Hematopoietic multipotent progenitor cell treated with erythropoietin and hydrocortisone succinate and interleukin-3 and kit ligand, for 8 days (in vitro differentiated cells): ENCODE measurements around the gene LRIT3.

ENCODE experiments used
- DNase-seq: peaks from one replicate; pipeline ENCODE4 v3.0.0-alpha.2; 2015

LRIT3 gene

GRCh38 chr4:109847896-109848442 is at the start of gene LRIT3:
TSS of gene LRIT3 (plus strand) at chr4:109848107. CDS start at chr4:109848202, 95 bp downstream.
- no peak for DNase-seq

- no peak for DNase-seq
These were observed 49.0 kb upstream of the LRIT3 start for GRCh38 chr4:109798866-109799265.

- DNase-seq, result no peak
These were observed 46.7 kb upstream of the LRIT3 start for GRCh38 chr4:109801099-109801789.

- no peak for DNase-seq
These were observed 46.0 kb upstream of the LRIT3 start, which contains the start of gene CFI for GRCh38 chr4:109801895-109802319. TSS of gene CFI (minus strand) at chr4:109801999. CDS start at chr4:109801971, 28 bp downstream.

GRCh38 chr4:109803924-109804571 is 43.9 kb upstream of the LRIT3 start:
- DNase-seq, result peak; percentile 81

GRCh38 chr4:109809655-109810054 is 38.3 kb upstream of the LRIT3 start:
- no peak for DNase-seq

- DNase-seq, result no peak
These were observed 37.1 kb upstream of the LRIT3 start for GRCh38 chr4:109810552-109811387.

- no peak for DNase-seq
These were observed 36.2 kb upstream of the LRIT3 start for GRCh38 chr4:109811707-109812106.

GRCh38 chr4:109815151-109816081 is 32.5 kb upstream of the LRIT3 start, which contains the start of gene GAR1:
TSS of gene GAR1 (plus strand) at chr4:109815762. CDS start at chr4:109816165, 403 bp downstream.
- DNase-seq, result peak; percentile 99

GRCh38 chr4:109816082-109816442 is 31.8 kb upstream of the LRIT3 start:
- DNase-seq, result peak; percentile 30

- DNase-seq, result no peak
These were observed 31.0 kb upstream of the LRIT3 start for GRCh38 chr4:109816894-109817293.

GRCh38 chr4:109818268-109818667 is 29.6 kb upstream of the LRIT3 start:
- DNase-seq, result no peak

- no peak for DNase-seq
These were observed 27.3 kb upstream of the LRIT3 start for GRCh38 chr4:109820563-109820962.

- no peak for DNase-seq
These were observed 26.7 kb upstream of the LRIT3 start for GRCh38 chr4:109821185-109821584.

GRCh38 chr4:109826719-109827118 is 21.2 kb upstream of the LRIT3 start:
- DNase-seq, result peak; percentile 45

- no peak for DNase-seq
These were observed 20.2 kb upstream of the LRIT3 start, which contains the start of gene RRH for GRCh38 chr4:109827672-109828071. TSS of gene RRH (plus strand) at chr4:109827972. CDS start at chr4:109828028, 56 bp downstream.

- DNase-seq, result no peak
These were observed 14.2 kb upstream of the LRIT3 start for GRCh38 chr4:109833756-109834155.

- DNase-seq, result no peak
These were observed 10.9 kb upstream of the LRIT3 start for GRCh38 chr4:109836985-109837384.

- DNase-seq, result no peak
These were observed 1.4 kb upstream of the LRIT3 start for GRCh38 chr4:109846395-109847098.

- DNase-seq, result no peak
These were observed 594 bp downstream of the LRIT3 start for GRCh38 chr4:109848501-109848900.

GRCh38 chr4:109850601-109851000 is 2.7 kb downstream of the LRIT3 start:
- DNase-seq, result no peak
